Muscle of arm (tissue), 12 donors: Measurements from ENCODE around the gene PAFAH1B2. TPM values are rescaled to one million over a fixed set of nuclear protein-coding genes. Genes with fewer than 3 reads are reported as not detected.
A peak's percentile ranks its signal among the peaks of the same experiment; 100 is the strongest.

Experiments
- DNase-seq: peaks from one replicate; pipeline ENCODE4 v3.0.0-alpha.2; 2013
- polyA plus RNA-seq, 12 donors: library from polyadenylated mRNA; unstranded; fragments of 120-200 nt; gene quantifications; one replicate each; pipeline ENCODE4 v1.2.1, GENCODE V29; 2013; ENCODE audit not compliant: insufficient read length in 12 of 12

The PAFAH1B2 gene
- polyA plus RNA-seq, 12 donors, result 45.3 to 201 (median 54.4) TPM

DNA sequence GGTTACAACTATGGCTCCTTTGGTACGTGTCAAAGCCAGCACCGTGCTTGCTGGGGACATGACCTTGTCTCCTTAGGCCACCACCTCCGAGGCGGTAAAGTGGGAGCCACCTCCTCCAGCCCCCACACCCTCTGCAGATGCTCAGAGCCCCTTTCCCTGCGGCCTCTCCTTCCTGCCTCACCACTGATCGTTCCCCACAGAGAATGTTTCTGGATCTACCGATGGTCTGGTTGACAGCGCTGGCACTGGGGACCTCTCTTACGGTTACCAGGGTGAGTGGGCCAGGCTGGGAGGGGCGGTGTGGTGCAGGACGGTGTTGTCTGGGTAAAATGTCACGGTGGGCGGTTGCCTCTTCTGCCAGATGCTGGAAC, 43.3 kb downstream of the PAFAH1B2 start:
- no peak for DNase-seq

DNA sequence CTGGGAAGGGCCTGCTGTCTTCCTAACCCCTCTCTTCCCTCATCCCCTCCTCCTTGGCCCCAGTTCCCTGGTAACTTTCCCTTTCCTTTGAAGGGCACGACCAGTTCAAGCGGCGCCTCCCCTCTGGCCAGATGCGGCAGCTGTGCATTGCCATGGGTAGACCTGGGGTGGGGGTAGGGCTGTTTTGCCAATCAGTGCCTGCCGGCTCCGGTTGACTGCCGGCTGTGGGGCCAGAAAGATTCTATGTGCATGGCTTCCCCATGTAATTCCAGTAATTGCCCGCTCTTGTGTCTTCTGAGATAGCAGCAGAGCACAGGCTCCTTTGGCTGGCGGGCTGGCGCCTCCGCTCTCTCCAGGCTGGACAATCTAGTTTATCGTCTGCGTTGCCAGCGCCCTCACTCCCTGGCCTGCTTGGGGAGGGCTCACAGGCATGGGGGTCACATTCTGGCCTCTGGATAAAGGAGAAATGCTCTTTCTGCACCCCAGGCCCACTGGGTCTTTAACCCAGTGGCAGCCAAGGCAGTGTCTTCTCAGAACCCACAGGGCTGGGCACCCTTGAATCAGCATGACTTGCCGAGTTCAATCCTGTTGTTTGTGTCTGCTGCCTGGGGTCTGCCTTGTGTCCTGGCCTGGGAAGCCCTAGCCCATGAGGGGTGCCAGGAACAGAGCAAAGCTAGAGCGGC, 43.9 kb downstream of the PAFAH1B2 start:
- DNase-seq, result no peak

DNA sequence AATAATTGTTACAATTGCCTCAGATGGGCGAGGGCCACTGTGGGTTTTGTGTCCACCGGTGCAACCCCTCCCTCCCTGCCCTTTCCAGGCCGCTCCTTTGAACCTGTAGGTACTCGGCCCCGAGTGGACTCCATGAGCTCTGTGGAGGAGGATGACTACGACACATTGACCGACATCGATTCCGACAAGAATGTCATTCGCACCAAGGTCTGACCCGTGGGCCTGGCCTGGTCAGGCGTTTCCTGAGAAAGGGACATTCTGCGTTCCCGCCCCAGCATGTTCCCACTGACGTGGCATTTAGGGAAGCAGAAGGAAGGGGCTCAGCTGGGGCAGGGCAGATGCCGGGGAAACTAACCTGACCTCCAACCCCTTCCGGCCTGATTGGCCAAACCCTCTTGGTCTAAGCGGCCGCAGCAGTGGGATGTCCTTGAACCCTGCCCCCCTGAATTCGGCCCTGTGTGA, 44.6 kb downstream of the PAFAH1B2 start:
- DNase-seq, result no peak

DNA sequence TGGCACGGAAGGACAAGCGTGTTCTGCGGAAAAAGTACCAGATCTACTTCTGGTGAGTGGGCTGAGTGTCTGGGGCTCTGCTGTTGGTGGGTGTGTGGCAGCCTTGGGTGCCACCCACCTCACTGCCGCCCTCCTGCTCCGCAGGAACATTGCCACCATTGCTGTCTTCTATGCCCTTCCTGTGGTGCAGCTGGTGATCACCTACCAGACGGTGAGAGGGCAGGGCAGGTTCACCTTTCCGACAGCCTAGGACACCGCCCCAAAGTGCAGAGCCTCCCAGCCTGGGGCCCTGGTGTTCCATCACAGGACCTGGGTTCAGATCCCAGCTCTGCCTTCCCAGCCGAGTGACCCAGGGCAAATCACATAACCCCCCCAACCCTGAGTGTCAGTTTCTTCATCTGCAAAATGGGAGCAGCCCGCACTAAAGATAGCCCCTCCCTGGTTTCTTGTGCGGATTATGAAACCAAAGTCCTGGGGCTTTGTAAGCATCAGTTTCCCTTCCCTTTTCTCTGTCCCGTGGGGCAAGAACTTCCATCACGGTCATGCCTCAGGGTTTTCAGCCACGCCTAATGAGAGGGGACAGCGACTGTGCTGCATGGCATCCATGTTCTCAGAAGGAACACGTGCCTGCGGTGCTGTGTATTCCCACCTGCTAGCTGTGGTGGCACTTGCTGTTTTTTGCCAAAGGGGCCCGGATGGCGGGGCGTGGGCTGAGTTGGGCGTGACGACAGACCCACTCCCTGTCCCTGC, 45.3 kb downstream of the PAFAH1B2 start:
- DNase-seq, result no peak

DNA sequence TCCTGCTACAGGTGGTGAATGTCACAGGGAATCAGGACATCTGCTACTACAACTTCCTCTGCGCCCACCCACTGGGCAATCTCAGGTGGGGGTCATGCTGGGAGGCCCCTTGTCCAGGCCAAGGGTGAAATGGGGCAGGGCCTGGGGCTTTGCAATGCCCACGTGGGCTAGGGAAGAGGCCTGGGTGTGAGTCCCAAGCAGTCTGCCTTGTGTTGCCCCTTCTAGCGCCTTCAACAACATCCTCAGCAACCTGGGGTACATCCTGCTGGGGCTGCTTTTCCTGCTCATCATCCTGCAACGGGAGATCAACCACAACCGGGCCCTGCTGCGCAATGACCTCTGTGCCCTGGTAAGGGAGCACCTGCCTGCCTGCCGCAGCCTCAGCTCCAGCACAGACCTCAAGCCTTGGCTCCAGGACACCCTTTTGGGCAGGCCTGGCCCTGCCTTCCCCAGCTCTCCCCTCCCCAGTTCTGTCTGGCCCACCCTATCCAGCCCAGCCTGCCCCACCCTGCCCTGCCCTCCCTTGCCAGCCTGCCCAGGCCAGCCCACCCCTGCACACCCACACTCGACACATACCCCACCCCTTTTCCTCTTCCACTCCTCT, 46.0 kb downstream of the PAFAH1B2 start:
- no peak for DNase-seq

DNA sequence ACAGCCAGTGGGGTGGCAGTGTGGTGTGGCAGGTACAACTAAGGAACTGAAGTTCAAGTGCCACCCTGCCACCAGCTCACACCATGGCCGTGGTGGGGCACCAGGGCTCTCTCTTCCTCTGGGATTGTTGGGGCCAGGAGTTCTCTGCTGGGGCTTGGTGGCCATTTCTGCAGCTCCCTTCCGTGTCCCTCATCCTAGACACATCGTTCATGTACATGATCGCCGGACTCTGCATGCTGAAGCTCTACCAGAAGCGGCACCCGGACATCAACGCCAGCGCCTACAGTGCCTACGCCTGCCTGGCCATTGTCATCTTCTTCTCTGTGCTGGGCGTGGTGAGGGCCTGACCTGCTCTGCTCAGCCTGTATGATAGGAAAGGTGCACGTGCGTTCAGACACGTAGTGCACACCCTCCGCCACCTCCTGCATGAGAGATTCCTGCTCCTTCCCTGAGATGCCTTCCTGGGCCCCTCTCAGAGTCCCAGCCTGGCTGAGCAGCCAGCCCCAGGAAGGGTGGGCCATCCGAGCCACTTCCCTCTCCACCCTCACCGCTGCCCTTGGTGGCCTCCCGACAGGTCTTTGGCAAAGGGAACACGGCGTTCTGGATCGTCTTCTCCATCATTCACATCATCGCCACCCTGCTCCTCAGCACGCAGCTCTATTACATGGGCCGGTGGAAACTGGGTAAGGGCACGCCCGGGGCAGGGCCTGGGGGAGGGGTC, 47.8 kb downstream of the PAFAH1B2 start:
- DNase-seq, result no peak

DNA sequence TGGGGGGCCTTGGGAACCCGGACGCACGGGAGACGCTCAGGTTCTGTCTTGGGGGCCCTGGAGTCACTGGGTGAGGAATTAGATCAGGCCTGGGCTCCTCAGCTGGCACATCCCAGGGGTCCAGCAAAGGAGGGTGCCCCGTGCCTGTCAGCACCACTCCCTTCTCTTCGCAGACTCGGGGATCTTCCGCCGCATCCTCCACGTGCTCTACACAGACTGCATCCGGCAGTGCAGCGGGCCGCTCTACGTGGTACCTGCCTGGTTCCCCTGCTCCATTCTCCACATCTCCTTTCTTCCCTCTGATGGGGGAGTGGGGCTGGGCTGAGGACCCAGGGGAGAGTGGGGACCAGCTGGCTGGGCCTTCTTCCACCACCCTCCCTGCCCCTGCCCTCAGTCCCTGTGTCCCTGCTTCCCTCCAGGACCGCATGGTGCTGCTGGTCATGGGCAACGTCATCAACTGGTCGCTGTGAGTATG, 48.4 kb downstream of the PAFAH1B2 start:
- no peak for DNase-seq

DNA sequence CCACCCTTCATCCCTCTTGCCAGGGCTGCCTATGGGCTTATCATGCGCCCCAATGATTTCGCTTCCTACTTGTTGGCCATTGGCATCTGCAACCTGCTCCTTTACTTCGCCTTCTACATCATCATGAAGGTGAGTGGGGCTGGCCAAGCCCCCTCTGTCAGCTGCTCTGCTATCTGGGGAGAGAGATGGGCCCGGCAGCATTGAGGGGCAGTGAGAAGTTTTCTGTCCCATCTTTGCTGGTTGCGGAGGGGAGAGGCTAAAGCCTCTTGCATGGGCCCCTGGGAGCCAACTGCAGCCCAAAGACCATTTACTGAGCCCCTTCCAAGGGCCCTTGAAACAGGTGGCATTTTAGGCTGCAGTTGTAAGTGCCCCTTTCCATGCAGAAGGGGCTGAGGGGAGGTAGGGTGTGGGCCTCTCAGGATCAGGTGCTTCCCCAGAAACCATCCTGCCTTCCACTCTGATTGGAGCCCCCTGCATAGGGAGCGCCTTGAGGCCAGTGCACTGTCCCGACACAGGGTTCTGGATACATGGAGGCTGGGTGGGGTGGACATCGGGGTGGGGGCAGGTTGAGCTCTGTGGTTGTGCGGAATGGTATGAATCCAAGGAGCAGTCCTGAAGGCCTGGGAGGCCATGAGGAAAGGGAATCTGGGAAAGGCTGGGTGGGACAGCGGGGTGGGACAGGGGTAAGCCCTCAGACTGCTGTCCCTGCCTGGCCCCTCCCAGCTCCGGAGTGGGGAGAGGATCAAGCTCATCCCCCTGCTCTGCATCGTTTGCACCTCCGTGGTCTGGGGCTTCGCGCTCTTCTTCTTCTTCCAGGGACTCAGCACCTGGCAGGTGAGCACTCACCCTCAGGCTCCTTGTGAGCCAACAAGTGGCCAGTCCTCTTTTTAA, 49.3 kb downstream of the PAFAH1B2 start:
- DNase-seq, result no peak

DNA sequence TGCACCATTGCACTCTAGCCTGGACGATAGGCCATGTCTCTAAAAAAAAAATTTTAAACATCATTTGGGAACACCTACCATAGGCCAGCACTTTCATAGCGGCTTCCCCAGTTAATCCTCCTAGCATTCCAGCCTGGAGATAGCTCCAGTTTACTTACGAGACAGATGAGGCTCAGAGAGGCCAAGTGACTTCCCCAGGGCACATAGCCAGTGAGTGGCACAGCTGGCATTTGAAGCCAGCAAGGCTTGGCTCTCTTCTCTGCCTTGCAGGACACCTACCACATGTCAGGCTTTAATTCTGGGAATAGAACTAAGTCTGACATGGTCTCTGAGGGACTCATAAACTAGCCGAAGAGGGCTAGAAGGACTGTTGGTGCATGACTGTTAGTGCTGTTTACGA, 50.2 kb downstream of the PAFAH1B2 start:
- DNase-seq, result no peak

DNA sequence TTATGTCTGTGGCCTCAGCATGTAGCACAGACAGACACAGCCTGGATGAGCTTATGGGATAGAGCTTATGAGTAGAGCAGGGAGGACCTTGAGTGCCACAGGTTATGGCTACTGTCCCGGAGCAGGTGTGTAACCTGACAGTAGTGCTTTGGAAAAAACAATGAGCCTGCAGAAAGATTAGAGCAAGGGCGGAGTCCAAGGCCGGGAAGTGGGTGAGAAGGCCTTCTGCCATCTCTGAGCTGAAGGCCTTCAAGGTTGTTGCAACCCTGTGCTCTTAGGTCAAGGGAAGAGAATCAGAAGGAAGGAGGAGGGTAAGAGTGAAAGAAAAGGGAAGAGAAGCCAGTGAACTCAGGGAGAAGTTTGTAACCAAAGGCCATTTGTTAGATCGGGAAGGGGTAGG, 51.2 kb downstream of the PAFAH1B2 start:
- DNase-seq, result no peak

DNA sequence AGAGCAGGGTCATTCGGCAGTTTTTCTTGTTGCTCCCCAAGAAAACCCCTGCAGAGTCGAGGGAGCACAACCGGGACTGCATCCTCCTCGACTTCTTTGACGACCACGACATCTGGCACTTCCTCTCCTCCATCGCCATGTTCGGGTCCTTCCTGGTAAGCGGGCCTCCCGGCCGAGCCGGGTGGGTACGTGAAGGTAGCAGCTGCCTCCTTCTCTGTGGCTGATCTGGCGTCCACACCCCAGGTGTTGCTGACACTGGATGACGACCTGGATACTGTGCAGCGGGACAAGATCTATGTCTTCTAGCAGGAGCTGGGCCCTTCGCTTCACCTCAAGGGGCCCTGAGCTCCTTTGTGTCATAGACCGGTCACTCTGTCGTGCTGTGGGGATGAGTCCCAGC, 51.7 kb downstream of the PAFAH1B2 start:
- no peak for DNase-seq

DNA sequence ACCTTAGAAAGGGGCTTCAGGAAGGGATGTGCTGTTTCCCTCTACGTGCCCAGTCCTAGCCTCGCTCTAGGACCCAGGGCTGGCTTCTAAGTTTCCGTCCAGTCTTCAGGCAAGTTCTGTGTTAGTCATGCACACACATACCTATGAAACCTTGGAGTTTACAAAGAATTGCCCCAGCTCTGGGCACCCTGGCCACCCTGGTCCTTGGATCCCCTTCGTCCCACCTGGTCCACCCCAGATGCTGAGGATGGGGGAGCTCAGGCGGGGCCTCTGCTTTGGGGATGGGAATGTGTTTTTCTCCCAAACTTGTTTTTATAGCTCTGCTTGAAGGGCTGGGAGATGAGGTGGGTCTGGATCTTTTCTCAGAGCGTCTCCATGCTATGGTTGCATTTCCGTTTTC, 52.9 kb downstream of the PAFAH1B2 start:
- DNase-seq, result no peak

DNA sequence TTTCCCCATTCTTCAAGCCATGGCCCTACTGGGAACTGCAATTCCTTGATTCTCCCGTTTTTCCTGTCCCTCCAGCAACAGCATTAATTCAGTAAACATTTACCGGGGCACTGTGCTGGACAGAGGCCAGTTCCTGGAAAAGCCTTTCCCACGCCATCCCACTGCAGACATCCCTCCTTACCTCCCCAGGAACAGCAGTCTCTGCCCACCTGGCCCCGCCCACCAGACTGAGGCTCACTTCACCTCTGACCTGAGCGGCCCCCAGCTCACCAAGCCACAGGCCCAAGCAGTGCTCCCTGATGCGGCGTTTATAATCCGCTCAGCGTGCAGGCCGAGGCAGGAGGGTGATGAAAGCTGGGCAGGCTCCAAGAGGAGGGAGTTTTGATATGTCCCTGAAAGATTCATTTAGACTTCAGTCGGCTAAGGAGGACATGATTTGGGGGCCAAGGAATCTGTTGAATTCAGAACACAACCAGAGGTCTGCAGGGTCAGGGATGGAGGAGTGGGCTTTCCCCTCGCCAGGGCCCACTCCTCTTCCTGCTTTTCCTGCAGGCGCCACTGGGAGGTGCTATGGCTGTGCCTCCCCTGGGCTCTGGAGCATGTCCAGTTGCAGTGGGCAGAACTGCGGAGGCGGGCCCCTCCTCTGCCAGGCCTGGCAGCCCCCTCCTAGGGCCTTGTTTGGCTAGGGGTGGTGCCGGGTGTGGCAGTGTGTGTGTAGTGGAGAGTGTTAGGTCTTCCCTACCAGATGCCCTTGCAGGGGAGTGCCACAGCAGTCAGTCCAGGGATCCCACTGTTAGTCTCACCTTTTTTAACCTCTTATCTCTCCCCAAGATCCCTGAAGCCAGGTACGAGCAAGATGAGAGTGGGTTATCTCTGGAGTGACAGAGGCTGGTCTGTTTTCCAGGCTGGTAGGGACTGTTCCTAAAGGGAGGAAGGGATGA, 53.7 kb downstream of the PAFAH1B2 start:
- no peak for DNase-seq

DNA sequence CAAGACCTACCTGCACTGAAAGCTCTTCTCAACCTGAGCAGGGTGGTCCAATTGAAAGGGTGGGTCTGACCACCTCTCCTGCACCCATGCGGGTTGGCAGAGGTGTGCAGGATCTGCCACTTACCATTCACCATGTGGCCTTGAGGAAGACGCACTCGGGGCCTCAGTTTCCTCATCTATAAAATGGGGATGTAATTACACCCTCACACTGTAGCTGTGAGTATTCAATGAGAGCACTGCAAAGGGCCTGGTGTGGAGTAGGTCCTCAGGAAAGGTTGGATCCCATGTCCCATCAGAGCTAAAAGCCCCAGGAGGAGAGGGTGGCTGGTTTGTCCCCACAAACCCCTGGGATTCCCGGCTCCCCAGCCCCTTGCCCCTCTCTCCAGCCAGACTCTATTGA, 54.5 kb downstream of the PAFAH1B2 start:
- DNase-seq, result no peak

DNA sequence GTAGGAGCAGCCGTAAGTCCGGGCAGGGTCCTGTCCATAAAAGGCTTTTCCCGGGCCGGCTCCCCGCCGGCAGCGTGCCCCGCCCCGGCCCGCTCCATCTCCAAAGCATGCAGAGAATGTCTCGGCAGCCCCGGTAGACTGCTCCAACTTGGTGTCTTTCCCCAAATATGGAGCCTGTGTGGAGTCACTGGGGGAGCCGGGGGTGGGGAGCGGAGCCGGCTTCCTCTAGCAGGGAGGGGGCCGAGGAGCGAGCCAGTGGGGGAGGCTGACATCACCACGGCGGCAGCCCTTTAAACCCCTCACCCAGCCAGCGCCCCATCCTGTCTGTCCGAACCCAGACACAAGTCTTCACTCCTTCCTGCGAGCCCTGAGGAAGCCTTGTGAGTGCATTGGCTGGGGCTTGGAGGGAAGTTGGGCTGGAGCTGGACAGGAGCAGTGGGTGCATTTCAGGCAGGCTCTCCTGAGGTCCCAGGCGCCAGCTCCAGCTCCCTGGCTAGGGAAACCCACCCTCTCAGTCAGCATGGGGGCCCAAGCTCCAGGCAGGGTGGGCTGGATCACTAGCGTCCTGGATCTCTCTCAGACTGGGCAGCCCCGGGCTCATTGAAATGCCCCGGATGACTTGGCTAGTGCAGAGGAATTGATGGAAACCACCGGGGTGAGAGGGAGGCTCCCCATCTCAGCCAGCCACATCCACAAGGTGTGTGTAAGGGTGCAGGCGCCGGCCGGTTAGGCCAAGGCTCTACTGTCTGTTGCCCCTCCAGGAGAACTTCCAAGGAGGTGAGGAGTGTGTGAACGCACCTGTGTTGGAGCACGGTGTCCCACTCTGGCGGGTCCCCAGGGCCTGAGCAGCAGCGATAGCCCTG, 55.2 kb downstream of the PAFAH1B2 start, which contains the start of gene TAGLN:
Gene TAGLN (plus strand): TSS at position 318 of the 863 bp plus-strand sequence. CDS start 3,644 bp downstream, outside the sequence.
- DNase-seq, result peak; percentile 66

DNA sequence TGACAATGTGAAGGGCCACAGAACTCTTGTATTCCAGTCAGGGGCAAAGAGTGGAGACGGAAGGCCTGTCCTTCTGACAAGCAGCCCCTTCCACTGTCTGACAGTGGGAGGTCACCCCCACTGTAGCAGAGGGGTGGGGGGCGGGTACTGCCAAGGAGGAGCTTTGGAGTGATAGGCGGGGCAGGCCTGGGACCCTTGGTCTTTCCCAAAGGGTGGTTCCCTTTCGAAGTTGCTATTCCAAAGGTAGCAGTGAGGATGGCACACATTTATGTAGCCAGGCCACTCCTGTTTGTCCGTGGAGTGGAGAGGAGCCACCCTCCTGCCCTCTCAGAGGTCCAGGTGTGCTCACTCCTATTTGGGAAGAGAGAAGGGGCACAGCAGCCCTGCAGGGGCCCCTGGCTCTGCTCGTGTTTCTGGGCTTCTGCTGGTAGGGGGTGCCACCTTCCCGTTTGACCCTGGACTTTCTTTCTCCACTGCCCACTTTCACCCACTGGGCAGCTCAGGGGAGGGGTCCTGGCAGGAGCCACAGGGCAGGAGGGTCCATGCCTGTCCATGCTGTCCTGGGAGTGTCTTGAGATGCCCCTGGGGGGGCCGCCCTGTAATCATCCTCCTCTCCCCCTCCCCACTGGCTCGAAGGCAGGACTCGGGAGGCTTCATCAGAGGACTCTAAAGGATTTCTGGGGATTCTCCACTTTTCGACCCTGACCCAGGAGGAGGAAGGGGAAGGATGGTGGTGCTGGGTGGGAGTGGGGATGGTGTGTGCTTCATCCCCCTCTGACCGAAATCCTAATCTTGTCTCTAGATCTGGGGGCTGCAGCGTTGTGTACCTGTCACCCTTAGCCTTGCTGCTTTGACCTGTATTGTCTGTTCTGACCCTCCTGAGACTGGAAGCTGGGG, 56.1 kb downstream of the PAFAH1B2 start:
- no peak for DNase-seq

DNA sequence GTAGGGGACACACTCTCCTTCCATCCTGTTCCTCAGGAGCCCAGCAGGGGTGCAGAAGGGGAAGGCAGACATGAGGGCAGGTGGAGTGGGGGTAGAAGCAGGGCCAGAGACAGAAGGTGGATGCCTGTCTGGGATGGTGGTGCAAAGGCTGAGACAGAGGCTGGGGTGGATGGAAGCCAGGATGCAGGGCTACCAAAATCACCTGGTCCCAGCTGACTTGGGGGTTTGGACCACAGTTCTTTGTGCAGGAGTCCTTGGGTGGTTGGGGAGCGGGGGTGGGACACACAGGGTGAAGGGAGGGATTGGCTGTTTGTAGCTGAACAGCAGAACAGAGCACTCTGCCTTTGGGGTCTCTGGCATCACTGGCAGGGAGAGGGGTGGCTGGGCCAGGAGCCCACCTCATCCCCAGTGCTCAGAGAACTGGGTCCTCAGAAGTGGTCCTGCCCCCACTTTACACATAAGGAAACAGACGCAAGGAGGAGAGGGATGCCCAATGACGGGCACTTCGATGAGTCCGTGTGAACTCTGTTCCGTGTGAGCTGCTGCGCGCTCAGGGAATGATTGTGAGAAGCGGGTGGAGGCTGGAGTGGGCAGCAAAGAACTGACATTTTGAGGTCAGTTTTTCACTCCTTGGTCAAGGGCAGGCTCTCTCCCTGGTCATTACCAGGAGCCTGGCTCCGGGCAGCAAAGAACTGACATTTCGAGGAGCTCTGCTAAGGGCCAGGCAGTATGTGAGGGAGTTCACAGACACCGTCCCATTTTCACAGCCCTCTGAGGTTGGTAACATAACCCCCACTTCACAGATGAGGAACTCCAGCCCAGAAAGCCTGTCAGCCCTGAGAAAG, 56.9 kb downstream of the PAFAH1B2 start:
- DNase-seq, result no peak
